Calu3 (cell line): ENCODE measurements around the gene HEYL. TPM values are rescaled to one million over a fixed set of nuclear protein-coding genes. Genes with fewer than 3 reads are reported as not detected.

Experiments used
- BruUV-seq: library from RNA; stranded (reverse); fragments of 400-500 nt; replicated peaks from 2 replicates; lab custom pipeline; 2021; lab: Mats Ljungman, UMichigan
- CTCF ChIA-PET: fragments of 300-600 bp; sonication (Branson Sonifier 250); formaldehyde crosslinking; loops from one replicate; lab custom pipeline; 2022; ENCODE audit warnings: antibody characterized with exemption; lab: Charles Lee
- DNase-seq: peaks from one replicate; pipeline ENCODE4 v3.0.0; 2022
- H3K27ac Mint-ChIP-seq: one replicate; pipeline ENCODE4 v1.8.0; 2022; ENCODE audit warnings: mixed read lengths; ENCODE audit not compliant: unreplicated experiment
- H3K27me3 Mint-ChIP-seq: one replicate; pipeline ENCODE4 v1.8.0; 2022; ENCODE audit warnings: mixed read lengths; ENCODE audit not compliant: unreplicated experiment
- H3K36me3 Mint-ChIP-seq: one replicate; pipeline ENCODE4 v1.8.0; 2022; ENCODE audit warnings: mild to moderate bottlenecking, moderate library complexity, mixed read lengths; ENCODE audit not compliant: insufficient read depth, unreplicated experiment
- H3K4me1 Mint-ChIP-seq: one replicate; pipeline ENCODE4 v1.8.0; 2022; ENCODE audit warnings: mild to moderate bottlenecking, low read depth, mixed read lengths; ENCODE audit not compliant: unreplicated experiment
- H3K4me3 Mint-ChIP-seq: one replicate; pipeline ENCODE4 v1.8.0; 2022; ENCODE audit warnings: mild to moderate bottlenecking, low read depth, moderate library complexity, mixed read lengths; ENCODE audit not compliant: unreplicated experiment
- H3K9me3 Mint-ChIP-seq: one replicate; pipeline ENCODE4 v1.8.0; 2022; ENCODE audit warnings: low read depth, mixed read lengths; ENCODE audit not compliant: unreplicated experiment
- CTCF ChIP-seq: fragments of 200-600 bp; IDR thresholded peaks from one replicate; pipeline ENCODE4 v1.8.0; 2022; ENCODE audit warnings: antibody characterized with exemption; ENCODE audit not compliant: unreplicated experiment
- intact Hi-C: fragments of 100-400 bp; cut with micrococcal nuclease; formaldehyde crosslinking; loops from one replicate; pipeline ENCODE4 v1.10.0; 2022; ENCODE audit not compliant: unreplicated experiment
- total RNA-seq: library from RNA; stranded (reverse); gene quantifications from 2 replicates; pipeline ENCODE4 v1.2.3, GENCODE V29; 2022

Gene HEYL
- total RNA-seq, 1 experiment from 2014 or later, result 0.09 TPM

- intact Hi-C loops, result loop anchor here (1.0 kb wide), 1 partner anchor 8 kb away; no protein-coding TSS in a partner anchor
- peaks cover 22% of the 10 kb centered on the region for H3K4me1 Mint-ChIP-seq
- BruUV-seq, result no TSS peak
- peaks cover 50% of the 10 kb centered on the region for H3K36me3 Mint-ChIP-seq
- TF ChIP-seq CTCF, result no peak
- no peaks in the 10 kb centered on the region for H3K9me3 Mint-ChIP-seq
- DNase-seq, result peak; percentile 34
- H3K27me3 Mint-ChIP-seq, result no peaks in the 10 kb centered on the region
- CTCF ChIA-PET, result interaction anchor here (0.6 to 2.3 kb wide), 3 partner anchors 20 to 1567 kb away, joined by 3 to 14 read pairs (median 9); no protein-coding TSS in a partner anchor
- peak overlapping the region; percentile 86 for H3K4me3 Mint-ChIP-seq
- peak overlapping the region; percentile 65 for H3K27ac Mint-ChIP-seq
Observed at GRCh38 chr1:39575191-39576015, 64.0 kb downstream of the HEYL start.

GRCh38 chr1:39574646-39575045 is 64.8 kb downstream of the HEYL start:
- Mint-ChIP-seq H3K27me3 (no peaks in the 10 kb centered on the region), H3K4me3 (peak overlapping the region; percentile 86), H3K4me1 (peaks cover 30% of the 10 kb centered on the region), H3K36me3 (peaks cover 58% of the 10 kb centered on the region), H3K9me3 (no peaks in the 10 kb centered on the region), H3K27ac (peak overlapping the region; percentile 65)
- peak; percentile 40 for DNase-seq
- CTCF ChIA-PET, result no interaction called here
- intact Hi-C loops, result loop anchor here (1.0 kb wide), 1 partner anchor 7 kb away; no protein-coding TSS in a partner anchor
- BruUV-seq, result no TSS peak
- TF ChIP-seq CTCF, result no peak

Other genes starting within 250 kb of the HEYL start
- 0.24 and 0.40 TPM in 2 replicates for gene BMP8A, start 148.0 kb downstream of the HEYL start, total RNA-seq
- gene PABPC4, start 62.9 kb downstream of the HEYL start, total RNA-seq, result 193 and 213 TPM in 2 replicates
- gene NT5C1A, start 32.5 kb upstream of the HEYL start, total RNA-seq, result not detected in 2 replicates
- not detected in 2 replicates for gene HPCAL4, start 51.8 kb upstream of the HEYL start, total RNA-seq
- gene PPIE, start 99.2 kb upstream of the HEYL start, total RNA-seq, result 38.2 and 46.5 TPM in 2 replicates
- gene OXCT2, start 131.7 kb upstream of the HEYL start, total RNA-seq, result 1.0 and 1.3 TPM in 2 replicates
- 6.2 and 6.8 TPM in 2 replicates for gene BMP8B, start 149.2 kb upstream of the HEYL start, total RNA-seq
- 17.6 and 21.8 TPM in 2 replicates for gene TRIT1, start 243.9 kb upstream of the HEYL start, total RNA-seq